SK-N-SH treated with all-trans-retinoic acid at 6 μM for 48 hours (cell line): Measurements from ENCODE around the gene IRGQ.

ENCODE experiments used
- ESRRG ChIP-seq: fragments of 250-450 bp; sonication (Bioruptor Pico); IDR thresholded peaks from 2 replicates; pipeline ENCODE4 v1.6.1; 2021; ENCODE audit warnings: mild to moderate bottlenecking
- OSR1 ChIP-seq: fragments of 250-450 bp; sonication (Bioruptor Pico); IDR thresholded peaks from 2 replicates; pipeline ENCODE4 v1.8.0; 2022; ENCODE audit warnings: moderate library complexity, mild to moderate bottlenecking, inconsistent platforms
- TF ChIP-seq, protein P1 (sequence below): fragments of 250-450 bp; sonication (Bioruptor Pico); IDR thresholded peaks from 2 replicates; pipeline ENCODE4 v1.5.1; 2020; ENCODE audit warnings: low read depth, mild to moderate bottlenecking, moderate library complexity
- TF ChIP-seq, protein P2 (sequence below): fragments of 250-450 bp; sonication (Bioruptor Pico); IDR thresholded peaks from 2 replicates; pipeline ENCODE4 v1.8.0; 2020; ENCODE audit warnings: mild to moderate bottlenecking, moderate library complexity, borderline replicate concordance

- TF ChIP-seq, protein P1, sequence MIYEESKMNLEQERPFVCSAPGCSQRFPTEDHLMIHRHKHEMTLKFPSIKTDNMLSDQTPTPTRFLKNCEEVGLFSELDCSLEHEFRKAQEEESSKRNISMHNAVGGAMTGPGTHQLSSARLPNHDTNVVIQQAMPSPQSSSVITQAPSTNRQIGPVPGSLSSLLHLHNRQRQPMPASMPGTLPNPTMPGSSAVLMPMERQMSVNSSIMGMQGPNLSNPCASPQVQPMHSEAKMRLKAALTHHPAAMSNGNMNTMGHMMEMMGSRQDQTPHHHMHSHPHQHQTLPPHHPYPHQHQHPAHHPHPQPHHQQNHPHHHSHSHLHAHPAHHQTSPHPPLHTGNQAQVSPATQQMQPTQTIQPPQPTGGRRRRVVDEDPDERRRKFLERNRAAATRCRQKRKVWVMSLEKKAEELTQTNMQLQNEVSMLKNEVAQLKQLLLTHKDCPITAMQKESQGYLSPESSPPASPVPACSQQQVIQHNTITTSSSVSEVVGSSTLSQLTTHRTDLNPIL = no peak
- TF ChIP-seq, protein P2, sequence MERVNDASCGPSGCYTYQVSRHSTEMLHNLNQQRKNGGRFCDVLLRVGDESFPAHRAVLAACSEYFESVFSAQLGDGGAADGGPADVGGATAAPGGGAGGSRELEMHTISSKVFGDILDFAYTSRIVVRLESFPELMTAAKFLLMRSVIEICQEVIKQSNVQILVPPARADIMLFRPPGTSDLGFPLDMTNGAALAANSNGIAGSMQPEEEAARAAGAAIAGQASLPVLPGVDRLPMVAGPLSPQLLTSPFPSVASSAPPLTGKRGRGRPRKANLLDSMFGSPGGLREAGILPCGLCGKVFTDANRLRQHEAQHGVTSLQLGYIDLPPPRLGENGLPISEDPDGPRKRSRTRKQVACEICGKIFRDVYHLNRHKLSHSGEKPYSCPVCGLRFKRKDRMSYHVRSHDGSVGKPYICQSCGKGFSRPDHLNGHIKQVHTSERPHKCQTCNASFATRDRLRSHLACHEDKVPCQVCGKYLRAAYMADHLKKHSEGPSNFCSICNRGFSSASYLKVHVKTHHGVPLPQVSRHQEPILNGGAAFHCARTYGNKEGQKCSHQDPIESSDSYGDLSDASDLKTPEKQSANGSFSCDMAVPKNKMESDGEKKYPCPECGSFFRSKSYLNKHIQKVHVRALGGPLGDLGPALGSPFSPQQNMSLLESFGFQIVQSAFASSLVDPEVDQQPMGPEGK (CRISPR knock-in tag) = no peak
- TF ChIP-seq ESRRG (CRISPR knock-in tag) (no peak), OSR1 (CRISPR knock-in tag) (no peak)
These were observed 30.1 kb upstream of the IRGQ start for GRCh38 chr19:43625918-43626579.
